ENCODE data around the gene TNPO1. TPM values are rescaled to one million over a fixed set of nuclear protein-coding genes. Genes with fewer than 3 reads are reported as not detected.

Gene TNPO1
- total and polyA plus RNA-seq, 9 of the 15 experiments (the other 6 are each of a cell fraction or from before 2014, with no cell fraction given), result 20.8 to 176 (median 97.9) TPM

DNA sequence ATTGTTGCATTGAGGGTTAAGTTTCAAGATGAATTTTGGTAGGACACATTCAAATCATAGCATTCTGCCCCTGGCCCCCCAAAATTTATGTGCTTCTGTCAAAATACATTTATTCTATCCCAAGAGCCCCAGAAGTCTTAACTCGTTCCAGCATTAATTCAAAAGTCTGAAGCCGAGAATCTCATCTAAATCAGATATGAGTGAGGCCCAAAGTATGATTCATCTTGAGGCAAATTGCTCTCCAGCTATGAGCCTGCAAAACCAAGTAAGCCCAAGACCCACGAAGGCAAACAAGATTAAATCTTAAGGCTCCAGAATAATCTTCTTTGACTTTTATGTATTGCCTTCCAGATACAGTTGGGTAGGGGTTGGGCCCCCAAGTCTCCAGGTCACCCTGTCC lies 19.2 kb downstream of the TNPO1 start:
- no peaks in the 10 kb centered on the region for H3K27me3 ChIP-seq (ENCODE audit: control insufficient read depth in 2 of 2, insufficient read depth in 2 of 2, low read length in 2 of 2)
- H3K9ac ChIP-seq (ENCODE audit: insufficient read depth in 1 of 2, low read depth in 2 of 2, low read length in 2 of 2), result no peak overlapping the region
- FAIRE-seq (no peak), DNase-seq (ENCODE audit: extremely low read depth in 1 of 4, low spot score in 3 of 4) (no peak), ATAC-seq (peak; percentile 21; the same call in 1 of the 3 replicates)
- ChIA-PET POLR2A (interaction anchor here (0.7 to 0.8 kb wide), 2 partner anchors 9 to 26 kb away, joined by 3 read pairs; no protein-coding TSS in a partner anchor), CTCF (ENCODE audit: low intra/inter-chr PET ratio) (no interaction called here)
- in situ Hi-C loops (cut with MboI), result no loop called here
- H3K9me1 ChIP-seq (ENCODE audit: control insufficient read depth, insufficient read depth, low read length), result no peaks in the 10 kb centered on the region
- no peak overlapping the region for H3K27ac ChIP-seq (ENCODE audit: extremely low read depth, low read depth, low read length)
- peaks cover 4 to 9% of the 10 kb centered on the region in 2 experiments; a peak in 2 of 5 replicates for H3K4me1 ChIP-seq (replicated peaks in 1 of 2; ENCODE audit: control insufficient read depth in 2 of 2, insufficient read depth in 2 of 2, low read length in 2 of 2)
- BruUV-seq (replicated peaks), result no TSS peak
- H3K4me2 ChIP-seq (ENCODE audit: insufficient read depth, low read length), result no peak overlapping the region
- WGBS (ENCODE audit: insufficient coverage, low coverage, missing lambda C conversion rate), result 2% methylated on average over 3 of the region's 3 CpGs
- H2AFZ ChIP-seq (ENCODE audit: low read depth, low read length), result no peak overlapping the region
- no peaks in the 10 kb centered on the region for H3K36me3 ChIP-seq (ENCODE audit: control insufficient read depth, insufficient read depth, low read length)
- H3K9me3 ChIP-seq (replicated peaks; ENCODE audit: control insufficient read depth, insufficient read depth, low read depth, low read length), result no peaks in the 10 kb centered on the region
- H4K20me1 ChIP-seq (replicated peaks; ENCODE audit: control insufficient read depth, insufficient read depth, low read length), result no peaks in the 10 kb centered on the region; the same call in 1 of the 2 replicates
- intact Hi-C loops (cut with micrococcal nuclease), result no loop called here
- no peaks in the 10 kb centered on the region for H3K79me2 ChIP-seq (ENCODE audit: control insufficient read depth, insufficient read depth, low read length)
- no peak overlapping the region for H3K4me3 ChIP-seq
- TF ChIP-seq, protein P1, sequence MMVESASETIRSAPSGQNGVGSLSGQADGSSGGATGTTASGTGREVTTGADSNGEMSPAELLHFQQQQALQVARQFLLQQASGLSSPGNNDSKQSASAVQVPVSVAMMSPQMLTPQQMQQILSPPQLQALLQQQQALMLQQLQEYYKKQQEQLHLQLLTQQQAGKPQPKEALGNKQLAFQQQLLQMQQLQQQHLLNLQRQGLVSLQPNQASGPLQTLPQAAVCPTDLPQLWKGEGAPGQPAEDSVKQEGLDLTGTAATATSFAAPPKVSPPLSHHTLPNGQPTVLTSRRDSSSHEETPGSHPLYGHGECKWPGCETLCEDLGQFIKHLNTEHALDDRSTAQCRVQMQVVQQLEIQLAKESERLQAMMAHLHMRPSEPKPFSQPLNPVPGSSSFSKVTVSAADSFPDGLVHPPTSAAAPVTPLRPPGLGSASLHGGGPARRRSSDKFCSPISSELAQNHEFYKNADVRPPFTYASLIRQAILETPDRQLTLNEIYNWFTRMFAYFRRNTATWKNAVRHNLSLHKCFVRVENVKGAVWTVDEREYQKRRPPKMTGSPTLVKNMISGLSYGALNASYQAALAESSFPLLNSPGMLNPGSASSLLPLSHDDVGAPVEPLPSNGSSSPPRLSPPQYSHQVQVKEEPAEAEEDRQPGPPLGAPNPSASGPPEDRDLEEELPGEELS (CRISPR knock-in tag; IDR thresholded peaks at IDR 0.05; ENCODE audit: borderline replicate concordance), result no peak
- peak; percentile 89 for TF ChIP-seq FOSL1 (tag; conservative IDR thresholded peaks at IDR 0.05)
- no peak for TF ChIP-seq NR3C1 (CRISPR knock-in tag; IDR thresholded peaks at IDR 0.05)
- no peak for TF ChIP-seq ZNF224 (CRISPR knock-in tag; IDR thresholded peaks at IDR 0.05)
- TF ChIP-seq CBFA2T2 (conservative IDR thresholded peaks at IDR 0.05), result no peak
- TF ChIP-seq HSF4 (CRISPR knock-in tag; IDR thresholded peaks at IDR 0.05; ENCODE audit: borderline replicate concordance), result no peak
- no peak for TF ChIP-seq EZH2 (IDR thresholded peaks at IDR 0.05; ENCODE audit: borderline replicate concordance, low read depth, low read length)
- 0 out of 2 replicates have a peak, but pooled peaks have one; percentile 15 for TF ChIP-seq JUN (IDR thresholded peaks at IDR 0.05; ENCODE audit: borderline replicate concordance, low read depth, low read length)
- TF ChIP-seq JUN (CRISPR knock-in tag; IDR thresholded peaks at IDR 0.05; ENCODE audit: borderline replicate concordance), result no peak
- 0 out of 2 replicates have a peak, but pooled peaks have one; percentile 25 for TF ChIP-seq DPF2 (IDR thresholded peaks at IDR 0.05)
- TF ChIP-seq CXXC5 (CRISPR knock-in tag; IDR thresholded peaks at IDR 0.05), result no peak
- no peak for TF ChIP-seq ZNF143 (CRISPR knock-in tag; IDR thresholded peaks at IDR 0.05)
- TF ChIP-seq JUND (IDR thresholded peaks at IDR 0.05; ENCODE audit: borderline replicate concordance, low read depth, low read length), result peak; percentile 77
- TF ChIP-seq JUND (tag; IDR thresholded peaks at IDR 0.05; ENCODE audit: borderline replicate concordance, low read depth, low read length), result 0 out of 3 replicates have a peak, but pooled peaks have one; percentile 71
- no peak for TF ChIP-seq SRSF7 (optimal IDR thresholded peaks at IDR 0.05; ENCODE audit: low read depth, low read length)
- TF ChIP-seq ZNF668 (CRISPR knock-in tag; IDR thresholded peaks at IDR 0.05), result no peak
- TF ChIP-seq DIDO1 (tag; IDR thresholded peaks at IDR 0.05; ENCODE audit: low read depth), result no peak
- TF ChIP-seq CBFA2T3 (IDR thresholded peaks at IDR 0.05), result no peak
- TF ChIP-seq, protein P2, sequence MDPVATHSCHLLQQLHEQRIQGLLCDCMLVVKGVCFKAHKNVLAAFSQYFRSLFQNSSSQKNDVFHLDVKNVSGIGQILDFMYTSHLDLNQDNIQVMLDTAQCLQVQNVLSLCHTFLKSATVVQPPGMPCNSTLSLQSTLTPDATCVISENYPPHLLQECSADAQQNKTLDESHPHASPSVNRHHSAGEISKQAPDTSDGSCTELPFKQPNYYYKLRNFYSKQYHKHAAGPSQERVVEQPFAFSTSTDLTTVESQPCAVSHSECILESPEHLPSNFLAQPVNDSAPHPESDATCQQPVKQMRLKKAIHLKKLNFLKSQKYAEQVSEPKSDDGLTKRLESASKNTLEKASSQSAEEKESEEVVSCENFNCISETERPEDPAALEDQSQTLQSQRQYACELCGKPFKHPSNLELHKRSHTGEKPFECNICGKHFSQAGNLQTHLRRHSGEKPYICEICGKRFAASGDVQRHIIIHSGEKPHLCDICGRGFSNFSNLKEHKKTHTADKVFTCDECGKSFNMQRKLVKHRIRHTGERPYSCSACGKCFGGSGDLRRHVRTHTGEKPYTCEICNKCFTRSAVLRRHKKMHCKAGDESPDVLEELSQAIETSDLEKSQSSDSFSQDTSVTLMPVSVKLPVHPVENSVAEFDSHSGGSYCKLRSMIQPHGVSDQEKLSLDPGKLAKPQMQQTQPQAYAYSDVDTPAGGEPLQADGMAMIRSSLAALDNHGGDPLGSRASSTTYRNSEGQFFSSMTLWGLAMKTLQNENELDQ (CRISPR knock-in tag; IDR thresholded peaks at IDR 0.05; ENCODE audit: borderline replicate concordance), result no peak
- no peak for TF ChIP-seq ZNF175 (CRISPR knock-in tag; IDR thresholded peaks at IDR 0.05; ENCODE audit: low read depth)
- no peak for TF ChIP-seq ZNF780A (CRISPR knock-in tag; IDR thresholded peaks at IDR 0.05)
